NCI-H82 treated with DMSO at 0.1 percent for 48 hours (cell line): Measurements from ENCODE around the gene COG5.

Source experiments
- DNase-seq: peaks from one replicate; lab custom pipeline; 2025; ENCODE audit not compliant: unreplicated experiment; lab: John Stamatoyannopoulos, UW

Gene COG5

GRCh38 chr7:107396081-107396480, 167.6 kb downstream of the COG5 start:
- no peak for DNase-seq

GRCh38 chr7:107394831-107395230, 168.9 kb downstream of the COG5 start:
- DNase-seq: no peak

- no peak for DNase-seq
Observed at GRCh38 chr7:107394276-107394675, 169.4 kb downstream of the COG5 start.

GRCh38 chr7:107392830-107393229, 170.9 kb downstream of the COG5 start:
- no peak for DNase-seq

GRCh38 chr7:107390916-107391315, 172.8 kb downstream of the COG5 start:
- peak; percentile 8 for DNase-seq

- no peak for DNase-seq
Observed at GRCh38 chr7:107388604-107389003, 175.1 kb downstream of the COG5 start.

GRCh38 chr7:107387573-107388219, 176.0 kb downstream of the COG5 start:
- DNase-seq: no peak

- DNase-seq: no peak
Observed at GRCh38 chr7:107387128-107387527, 176.6 kb downstream of the COG5 start.

GRCh38 chr7:107386548-107387102, 177.1 kb downstream of the COG5 start:
- no peak for DNase-seq

GRCh38 chr7:107384025-107384424, 179.7 kb downstream of the COG5 start:
- no peak for DNase-seq

- no peak for DNase-seq
Observed at GRCh38 chr7:107383203-107383602, 180.5 kb downstream of the COG5 start.

GRCh38 chr7:107381453-107381852, 182.3 kb downstream of the COG5 start:
- no peak for DNase-seq

- no peak for DNase-seq
Observed at GRCh38 chr7:107373354-107373753, 190.4 kb downstream of the COG5 start.

- no peak for DNase-seq
Observed at GRCh38 chr7:107372298-107372697, 191.4 kb downstream of the COG5 start.

- no peak for DNase-seq
Observed at GRCh38 chr7:107370816-107371215, 192.9 kb downstream of the COG5 start.

- no peak for DNase-seq
Observed at GRCh38 chr7:107364787-107365186, 198.9 kb downstream of the COG5 start.

- DNase-seq: no peak
Observed at GRCh38 chr7:107359520-107360316, 204.0 kb downstream of the COG5 start.

- DNase-seq: no peak
Observed at GRCh38 chr7:107355616-107356015, 208.1 kb downstream of the COG5 start.

GRCh38 chr7:107354640-107355039, 209.1 kb downstream of the COG5 start:
- DNase-seq: no peak

GRCh38 chr7:107353701-107354100, 210.0 kb downstream of the COG5 start:
- no peak for DNase-seq

GRCh38 chr7:107345898-107346297, 217.8 kb downstream of the COG5 start:
- no peak for DNase-seq

- DNase-seq: no peak
Observed at GRCh38 chr7:107344799-107345198, 218.9 kb downstream of the COG5 start.
